ENCODE data around the gene POMT2.

- TF ChIP-seq POLR2AphosphoS5 (IDR thresholded peaks at IDR 0.05; ENCODE audit: low read depth, low read length), result no peak
- TF ChIP-seq TAF1 (IDR thresholded peaks at IDR 0.05; ENCODE audit: borderline replicate concordance, low read depth, low read length), result no peak
- TF ChIP-seq POLR2A (IDR thresholded peaks at IDR 0.05; ENCODE audit: low read depth, low read length), result no peak
Observed at GRCh38 chr14:77319422-77319821, 1.3 kb downstream of the POMT2 start.

Measured in GM12892 (cell line).